Measurements from ENCODE around the gene HOXD4.

HOXD4 gene

GRCh38 chr2:176173567-176174381, 22.4 kb downstream of the HOXD4 start:
- no peak for DNase-seq
- in situ Hi-C loops (cut with HindIII; ENCODE audit: low pct_ligation_motif_present, low sequenced_read_pairs): no loop called here
- TF ChIP-seq CTCF (IDR thresholded peaks at IDR 0.05; ENCODE audit: low read depth, low read length, missing control alignments): no peak
- H3K27ac ChIP-seq: no peak overlapping the region
- no peak overlapping the region for H3K4me3 ChIP-seq (ENCODE audit: low read depth, low read length)
- H3K27me3 ChIP-seq (replicated peaks): peaks cover 87% of the 10 kb centered on the region
- H3K36me3 ChIP-seq (replicated peaks): no peaks in the 10 kb centered on the region

GRCh38 chr2:176174382-176174823, 23.1 kb downstream of the HOXD4 start:
- no peak overlapping the region for H3K27ac ChIP-seq
- no peak for TF ChIP-seq CTCF (IDR thresholded peaks at IDR 0.05; ENCODE audit: low read depth, low read length, missing control alignments)
- H3K27me3 ChIP-seq (replicated peaks): peaks cover 89% of the 10 kb centered on the region
- no peaks in the 10 kb centered on the region for H3K36me3 ChIP-seq (replicated peaks)
- no peak overlapping the region for H3K4me3 ChIP-seq (ENCODE audit: low read depth, low read length)
- no peak for DNase-seq
- in situ Hi-C loops (cut with HindIII; ENCODE audit: low pct_ligation_motif_present, low sequenced_read_pairs): no loop called here

DNA sequence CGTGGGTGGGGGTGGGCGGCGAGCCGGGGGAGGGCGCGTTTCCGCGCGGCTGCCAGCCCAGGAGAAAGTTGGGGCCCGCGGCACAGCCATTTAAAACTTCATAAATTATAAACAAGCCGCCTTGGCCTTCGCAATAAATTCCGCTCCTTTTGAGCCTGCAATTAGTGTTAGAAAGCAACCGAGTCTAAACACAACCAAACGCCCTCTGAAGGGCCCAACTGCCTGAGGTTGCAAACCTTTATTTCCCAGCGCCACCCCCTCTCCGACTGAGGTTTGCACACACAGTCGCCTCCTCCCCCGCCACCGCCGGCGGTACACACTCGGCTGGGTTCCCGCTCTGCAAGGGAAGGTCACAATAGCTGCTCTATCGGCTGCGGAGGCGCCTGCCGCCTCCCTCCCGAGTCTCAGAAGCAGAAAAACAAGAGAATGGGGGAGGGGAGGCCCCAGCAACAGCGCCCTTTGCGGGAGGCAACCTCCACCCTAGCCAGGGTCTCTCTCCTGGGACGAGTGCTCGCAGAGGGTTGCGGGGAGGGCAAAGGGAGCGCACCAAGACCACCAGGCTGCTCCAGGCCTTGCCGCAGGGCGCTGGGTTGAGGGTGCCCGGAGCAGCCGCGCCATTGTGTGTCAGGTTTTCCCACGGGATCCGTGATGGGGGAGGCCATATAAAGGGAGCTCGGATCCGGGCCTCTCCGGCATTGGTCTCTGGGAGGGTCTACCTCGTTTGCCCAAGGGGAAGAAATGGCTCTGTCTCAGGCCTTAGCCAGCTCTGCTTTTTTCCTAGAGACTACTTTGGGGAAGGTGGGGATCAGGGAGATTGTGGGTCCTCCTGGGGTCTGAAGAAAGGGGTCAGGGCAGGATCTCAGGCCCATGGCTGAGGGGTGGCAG, 23.7 kb downstream of the HOXD4 start:
- TF ChIP-seq CTCF (IDR thresholded peaks at IDR 0.05; ENCODE audit: low read depth, low read length, missing control alignments): no peak
- H3K27ac ChIP-seq: no peak overlapping the region
- no peak overlapping the region for H3K4me3 ChIP-seq (ENCODE audit: low read depth, low read length)
- H3K27me3 ChIP-seq (replicated peaks): peaks cover 90% of the 10 kb centered on the region
- in situ Hi-C loops (cut with HindIII; ENCODE audit: low pct_ligation_motif_present, low sequenced_read_pairs): no loop called here
- no peak for DNase-seq
- H3K36me3 ChIP-seq (replicated peaks): no peaks in the 10 kb centered on the region

GRCh38 chr2:176175709-176176607, 24.6 kb downstream of the HOXD4 start:
- Histone ChIP-seq H3K4me3 (ENCODE audit: low read depth, low read length) (no peak overlapping the region), H3K27ac (no peak overlapping the region), H3K27me3 (replicated peaks) (peaks cover 88% of the 10 kb centered on the region), H3K36me3 (replicated peaks) (no peaks in the 10 kb centered on the region)
- in situ Hi-C loops (cut with HindIII; ENCODE audit: low pct_ligation_motif_present, low sequenced_read_pairs): no loop called here
- TF ChIP-seq CTCF (IDR thresholded peaks at IDR 0.05; ENCODE audit: low read depth, low read length, missing control alignments): no peak
- DNase-seq: no peak

- Histone ChIP-seq H3K27me3 (replicated peaks) (peaks cover 72% of the 10 kb centered on the region), H3K27ac (no peak overlapping the region), H3K4me3 (ENCODE audit: low read depth, low read length) (peak overlapping the region; percentile 29), H3K36me3 (replicated peaks) (no peaks in the 10 kb centered on the region)
- DNase-seq: no peak
- TF ChIP-seq CTCF (IDR thresholded peaks at IDR 0.05; ENCODE audit: low read depth, low read length, missing control alignments): no peak
- in situ Hi-C loops (cut with HindIII; ENCODE audit: low pct_ligation_motif_present, low sequenced_read_pairs): no loop called here
Observed at GRCh38 chr2:176177580-176178037, 26.3 kb downstream of the HOXD4 start.
